BJ (cell line): ENCODE measurements around the gene PLXDC1. TPM values are rescaled to one million over a fixed set of nuclear protein-coding genes. Genes with fewer than 3 reads are reported as not detected.
"Not testable (repeated sequence)": the region's sequence is repeated elsewhere in the genome, so short reads cannot be mapped to it uniquely, and the experiment has no call there.

Experiments used
- CTCF ChIA-PET: fragments of 350-600 bp; formaldehyde crosslinking; extraction: SDS; loops from one replicate; lab custom pipeline; 2021; ENCODE audit warnings: antibody characterized with exemption, inconsistent platforms; lab: Yijun Ruan, JAX
- POLR2A ChIA-PET: fragments of 300-600 bp; sonication (Branson Sonifier 250); formaldehyde crosslinking; extraction: SDS; loops from one replicate; lab custom pipeline; 2021; ENCODE audit warnings: antibody characterized with exemption; lab: Charles Lee
- DNase-seq: peaks from one replicate; pipeline ENCODE4 v3.0.0-alpha.2; 2011; ENCODE audit warnings: low read depth
- H3K27me3 ChIP-seq: 2 replicates; pipeline ENCODE4 v1.6.0; 2011; ENCODE audit warnings: low read length; ENCODE audit not compliant: control insufficient read depth, insufficient read depth
- H3K36me3 ChIP-seq: 2 replicates; pipeline ENCODE4 v1.5.1; 2011; ENCODE audit warnings: low read length; ENCODE audit not compliant: control insufficient read depth, insufficient read depth
- H3K4me3 ChIP-seq: 2 replicates; pipeline ENCODE4 v1.5.1; 2011; ENCODE audit warnings: low read depth, mild to moderate bottlenecking, control low read depth, low read length
- CTCF ChIP-seq: IDR thresholded peaks from 2 replicates; pipeline ENCODE4 v1.5.1; 2011; ENCODE audit warnings: low read depth, mild to moderate bottlenecking, control low read depth, inconsistent platforms, low read length, moderate library complexity; ENCODE audit not compliant: insufficient read depth
- polyA plus RNA-seq: library from polyadenylated mRNA; depleted of rRNA; stranded (reverse); fragments of >200 nt; gene quantifications from 2 replicates; pipeline ENCODE4 v1.2.3, GENCODE V29; 2011

Gene PLXDC1
- polyA plus RNA-seq, 1 experiment: 5.0 TPM

- no peak for TF ChIP-seq CTCF
- DNase-seq: no peak
- ChIA-PET POLR2A (no interaction called here), CTCF (interaction anchor here (0.7 kb wide), 1 partner anchor 39 kb away, joined by 3 read pairs; no protein-coding TSS in a partner anchor)
- Histone ChIP-seq H3K27me3 (peaks cover 2% of the 10 kb centered on the region; the same call in 1 of the 2 replicates), H3K36me3 (no peaks in the 10 kb centered on the region), H3K4me3 (no peak overlapping the region)
Observed at GRCh38 chr17:39125143-39125875, 26.1 kb downstream of the PLXDC1 start.

GRCh38 chr17:39123627-39124026 is 27.8 kb downstream of the PLXDC1 start:
- Histone ChIP-seq H3K27me3 (peaks cover 2% of the 10 kb centered on the region; the same call in 1 of the 2 replicates), H3K4me3 (no peak overlapping the region), H3K36me3 (no peaks in the 10 kb centered on the region)
- ChIA-PET POLR2A (no interaction called here), CTCF (interaction anchor here (2.6 kb wide), 1 partner anchor 9 kb away, joined by 8 read pairs; no protein-coding TSS in a partner anchor)
- no peak for TF ChIP-seq CTCF
- DNase-seq: no peak

- H3K27me3 ChIP-seq: peaks cover 2% of the 10 kb centered on the region; the same call in 1 of the 2 replicates
- H3K4me3 ChIP-seq: no peak overlapping the region
- H3K36me3 ChIP-seq: no peaks in the 10 kb centered on the region
- ChIA-PET CTCF (interaction anchor here (2.6 kb wide), 1 partner anchor 8 kb away, joined by 8 read pairs; no protein-coding TSS in a partner anchor), POLR2A (no interaction called here)
- TF ChIP-seq CTCF: no peak
- DNase-seq: no peak
Observed at GRCh38 chr17:39122991-39123390, 28.4 kb downstream of the PLXDC1 start.

- CTCF ChIA-PET: interaction anchor here (1.0 to 2.6 kb wide), 3 partner anchors 7 to 139 kb away, joined by 3 to 8 read pairs (median 3); no protein-coding TSS in a partner anchor
- POLR2A ChIA-PET, DNase-seq: not testable (repeated sequence)
Observed at GRCh38 chr17:39121919-39122318, 29.5 kb downstream of the PLXDC1 start.

GRCh38 chr17:39118674-39119419 is 32.6 kb downstream of the PLXDC1 start:
- no peaks in the 10 kb centered on the region for H3K36me3 ChIP-seq
- no peak overlapping the region for H3K4me3 ChIP-seq
- TF ChIP-seq CTCF: no peak
- ChIA-PET POLR2A (no interaction called here), CTCF (no interaction called here)
- H3K27me3 ChIP-seq: peaks cover 2% of the 10 kb centered on the region; the same call in 1 of the 2 replicates
- no peak for DNase-seq

More at GRCh38 chr17:39121919-39122318, 29.5 kb downstream of the PLXDC1 start:
- not testable (repeated sequence) for H3K36me3 ChIP-seq, H3K4me3 ChIP-seq, H3K27me3 ChIP-seq
